Measurements from ENCODE around the gene RTN1.

- TF ChIP-seq CTCF (conservative IDR thresholded peaks at IDR 0.05; ENCODE audit: low read depth in 2 of 2) (no peak), REST (IDR thresholded peaks at IDR 0.05; ENCODE audit: unreplicated experiment) (no peak), ZNF331 (CRISPR knock-in tag; IDR thresholded peaks at IDR 0.05; ENCODE audit: low read depth) (no peak), POLR2AphosphoS5 (IDR thresholded peaks at IDR 0.05; ENCODE audit: low read depth) (no peak), JUNB (IDR thresholded peaks at IDR 0.05; ENCODE audit: unreplicated experiment) (no peak)
These were observed 182.9 kb downstream of the RTN1 start for GRCh38 chr14:59687663-59688062.
